Activated CD8-positive, alpha-beta T cell treated with anti-CD3 and anti-CD28 coated beads for 36 hours (primary cell): ENCODE data around the gene PRKAG2. TPM values are rescaled to one million over a fixed set of nuclear protein-coding genes. Genes with fewer than 3 reads are reported as not detected.

Experiments
- ATAC-seq: fragments of 200-7000 bp; cut with Tn5 transposase; one replicate; pipeline ENCODE4 v1.10.0; 2021; ENCODE audit warnings: mild to moderate bottlenecking, moderate library complexity
- CTCF ChIA-PET: fragments of 350-600 bp; sonication (Branson Sonifier 250); formaldehyde crosslinking; loops from one replicate; lab custom pipeline; 2021; ENCODE audit warnings: antibody characterized with exemption; lab: Charles Lee
- POLR2A ChIA-PET: fragments of 350-600 bp; sonication (Branson Sonifier 250); formaldehyde crosslinking; loops from one replicate; lab custom pipeline; 2021; ENCODE audit warnings: antibody characterized with exemption; lab: Charles Lee
- DNase-seq: peaks from one replicate; pipeline ENCODE4 v3.0.0-alpha.2; 2020
- H3K27ac Mint-ChIP-seq: one replicate; pipeline ENCODE4 v1.8.0; 2021; ENCODE audit warnings: mild to moderate bottlenecking, mixed read lengths
- H3K27me3 Mint-ChIP-seq: one replicate; pipeline ENCODE4 v1.8.0; 2021; ENCODE audit warnings: mixed read lengths
- H3K36me3 Mint-ChIP-seq: one replicate; pipeline ENCODE4 v1.8.0; 2021; ENCODE audit warnings: low read depth, mixed read lengths
- H3K4me1 Mint-ChIP-seq: one replicate; pipeline ENCODE4 v1.8.0; 2021; ENCODE audit warnings: low read depth, mixed read lengths
- H3K4me3 Mint-ChIP-seq: one replicate; pipeline ENCODE4 v1.8.0; 2021; ENCODE audit warnings: mild to moderate bottlenecking, moderate library complexity, mixed read lengths
- H3K9me3 Mint-ChIP-seq: one replicate; pipeline ENCODE4 v1.8.0; 2021; ENCODE audit warnings: mixed read lengths
- intact Hi-C: fragments of 100-400 bp; cut with micrococcal nuclease; formaldehyde crosslinking; loops from one replicate; pipeline ENCODE4 v1.10.0; 2022
- total RNA-seq, 2 experiments: library from RNA; stranded (reverse); gene quantifications; one replicate each; pipeline ENCODE4 v1.2.3, GENCODE V29; 2021
- TF ChIP-seq, protein P1 (sequence below): fragments of 200-600 bp; IDR thresholded peaks from one replicate; pipeline ENCODE4 v1.8.0; 2022; ENCODE audit warnings: antibody characterized with exemption, mild to moderate bottlenecking

PRKAG2 gene
- total RNA-seq, 2 experiments from 2014 or later: 17.0 to 19.2 TPM

DNA sequence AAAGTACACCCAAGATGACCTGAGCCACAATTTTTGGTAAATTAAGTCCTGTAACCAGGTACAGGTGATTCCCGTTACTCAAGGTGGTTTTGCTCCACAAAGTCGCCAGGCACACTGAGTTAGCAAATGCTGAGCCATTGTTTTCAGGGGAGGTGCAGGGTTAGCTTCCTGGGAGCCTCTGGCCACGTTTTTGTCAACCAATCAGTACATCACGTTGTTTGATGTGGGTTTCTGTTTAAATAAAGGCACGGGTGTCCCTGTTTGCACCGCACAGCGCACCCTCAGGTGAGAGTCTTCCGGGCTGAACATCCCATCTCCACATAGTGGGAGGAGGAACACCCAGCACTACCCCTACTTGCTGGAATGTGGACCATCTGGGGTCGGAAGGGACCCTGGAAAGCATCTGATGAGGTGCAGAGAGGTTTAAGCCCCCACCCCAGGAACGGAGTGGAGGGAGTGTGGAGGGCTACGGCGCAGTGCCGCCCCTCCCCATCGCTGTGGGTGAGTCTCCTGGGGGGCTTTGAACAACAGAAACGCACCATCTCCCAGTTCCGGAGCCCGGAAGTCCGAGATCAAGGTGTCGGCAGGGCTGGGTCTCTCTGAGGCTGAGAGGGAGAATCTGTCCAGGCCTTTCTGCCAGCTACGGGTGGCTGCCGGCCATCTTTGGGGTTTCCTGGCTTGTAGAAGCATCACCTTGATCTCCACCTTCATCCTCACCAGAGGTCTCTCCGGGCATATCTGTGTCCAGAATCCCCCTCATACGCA is 42.5 kb downstream of the PRKAG2 start:
- H3K4me1 Mint-ChIP-seq: peaks cover 29% of the 10 kb centered on the region
- H3K9me3 Mint-ChIP-seq: no peaks in the 10 kb centered on the region
- POLR2A ChIA-PET: no interaction called here
- ATAC-seq: no peak
- TF ChIP-seq, protein P1, sequence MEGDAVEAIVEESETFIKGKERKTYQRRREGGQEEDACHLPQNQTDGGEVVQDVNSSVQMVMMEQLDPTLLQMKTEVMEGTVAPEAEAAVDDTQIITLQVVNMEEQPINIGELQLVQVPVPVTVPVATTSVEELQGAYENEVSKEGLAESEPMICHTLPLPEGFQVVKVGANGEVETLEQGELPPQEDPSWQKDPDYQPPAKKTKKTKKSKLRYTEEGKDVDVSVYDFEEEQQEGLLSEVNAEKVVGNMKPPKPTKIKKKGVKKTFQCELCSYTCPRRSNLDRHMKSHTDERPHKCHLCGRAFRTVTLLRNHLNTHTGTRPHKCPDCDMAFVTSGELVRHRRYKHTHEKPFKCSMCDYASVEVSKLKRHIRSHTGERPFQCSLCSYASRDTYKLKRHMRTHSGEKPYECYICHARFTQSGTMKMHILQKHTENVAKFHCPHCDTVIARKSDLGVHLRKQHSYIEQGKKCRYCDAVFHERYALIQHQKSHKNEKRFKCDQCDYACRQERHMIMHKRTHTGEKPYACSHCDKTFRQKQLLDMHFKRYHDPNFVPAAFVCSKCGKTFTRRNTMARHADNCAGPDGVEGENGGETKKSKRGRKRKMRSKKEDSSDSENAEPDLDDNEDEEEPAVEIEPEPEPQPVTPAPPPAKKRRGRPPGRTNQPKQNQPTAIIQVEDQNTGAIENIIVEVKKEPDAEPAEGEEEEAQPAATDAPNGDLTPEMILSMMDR: no peak
- no peaks in the 10 kb centered on the region for H3K27me3 Mint-ChIP-seq
- H3K27ac Mint-ChIP-seq: no peak overlapping the region
- DNase-seq: peak; percentile 11
- CTCF ChIA-PET: no interaction called here
- H3K4me3 Mint-ChIP-seq: no peak overlapping the region
- intact Hi-C loops: no loop called here
- H3K36me3 Mint-ChIP-seq: no peaks in the 10 kb centered on the region

DNA sequence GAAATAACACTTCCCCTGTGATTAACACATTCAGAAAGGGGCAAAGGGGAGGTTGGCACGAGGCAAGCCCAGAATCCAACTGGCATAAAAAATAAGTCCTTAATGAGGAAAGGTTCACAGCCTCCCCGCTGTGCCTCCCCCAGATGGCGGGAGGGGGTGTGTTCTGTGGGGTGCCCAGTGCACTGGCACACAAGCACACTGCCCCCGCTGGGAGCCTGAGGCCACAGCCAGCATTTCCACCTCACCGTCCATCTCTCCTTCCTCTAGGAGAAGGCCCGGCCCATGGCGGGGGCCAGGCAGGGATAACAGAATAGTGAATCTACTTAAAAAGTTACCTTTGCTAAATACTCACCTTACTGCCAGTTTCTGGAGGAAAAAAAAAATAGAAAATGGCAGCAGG is 43.2 kb downstream of the PRKAG2 start:
- H3K4me3 Mint-ChIP-seq: no peak overlapping the region

DNA sequence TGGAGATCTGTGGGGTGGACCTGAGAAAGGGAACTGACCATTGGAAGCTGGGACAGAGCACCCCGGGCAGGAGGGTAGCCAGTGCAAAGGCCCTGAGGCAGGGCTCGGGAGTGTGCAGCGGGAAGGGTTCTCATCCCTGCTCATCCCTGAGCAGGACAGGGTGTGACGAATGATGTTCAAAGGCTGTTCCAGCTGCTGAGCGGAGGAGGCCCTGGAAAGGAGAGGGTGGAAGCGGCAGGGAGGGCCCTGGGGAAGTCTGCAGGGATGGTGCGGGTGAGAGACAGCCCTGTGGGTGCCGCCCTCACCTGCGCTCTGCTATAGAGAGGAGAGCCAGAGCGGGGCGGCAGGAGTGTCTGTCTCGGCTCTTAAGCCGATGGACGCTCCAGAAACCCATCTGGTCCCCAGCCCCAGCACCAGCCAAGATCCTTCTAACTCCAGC is 43.7 kb downstream of the PRKAG2 start:
- POLR2A ChIA-PET: no interaction called here
- CTCF ChIA-PET: no interaction called here
- no peak for ATAC-seq
- TF ChIP-seq, protein P1: no peak
- Mint-ChIP-seq H3K36me3 (no peaks in the 10 kb centered on the region), H3K4me3 (no peak overlapping the region), H3K4me1 (peaks cover 29% of the 10 kb centered on the region), H3K9me3 (no peaks in the 10 kb centered on the region), H3K27me3 (no peaks in the 10 kb centered on the region), H3K27ac (no peak overlapping the region)
- DNase-seq: no peak
- intact Hi-C loops: no loop called here

More for the DNA sequence above, 43.2 kb downstream of the PRKAG2 start:
- POLR2A ChIA-PET: no interaction called here
- TF ChIP-seq, protein P1: no peak
- H3K4me1 Mint-ChIP-seq: peaks cover 29% of the 10 kb centered on the region
- DNase-seq (no peak), ATAC-seq (no peak)
- no peaks in the 10 kb centered on the region for H3K9me3 Mint-ChIP-seq
- CTCF ChIA-PET: no interaction called here
- H3K36me3 Mint-ChIP-seq: no peaks in the 10 kb centered on the region
- H3K27me3 Mint-ChIP-seq: no peaks in the 10 kb centered on the region
- no peak overlapping the region for H3K27ac Mint-ChIP-seq
- intact Hi-C loops: no loop called here

DNA sequence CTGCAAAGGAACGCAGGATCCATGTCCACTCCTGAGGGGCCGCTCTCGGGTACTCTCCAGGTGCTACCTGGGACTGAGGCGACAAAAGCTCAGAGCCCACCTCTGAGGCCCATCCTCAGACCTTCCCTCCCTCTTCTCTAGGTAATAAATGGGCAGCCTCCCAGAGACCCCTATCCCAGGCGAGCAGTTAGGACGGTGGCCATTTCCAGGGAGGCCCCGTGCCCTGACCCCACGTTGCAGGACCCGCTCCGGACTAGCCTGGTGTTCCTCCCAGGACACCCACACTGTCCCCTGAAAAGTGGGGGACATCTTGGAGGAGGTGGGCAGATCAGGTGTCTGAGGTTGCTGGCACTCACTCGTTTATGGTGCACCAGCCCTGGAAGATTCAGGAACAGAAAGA is 44.3 kb downstream of the PRKAG2 start:
- H3K4me1 Mint-ChIP-seq: peaks cover 25% of the 10 kb centered on the region
- H3K36me3 Mint-ChIP-seq: no peaks in the 10 kb centered on the region
- no peak overlapping the region for H3K4me3 Mint-ChIP-seq
- ChIA-PET CTCF (no interaction called here), POLR2A (no interaction called here)
- ATAC-seq (no peak), DNase-seq (no peak)
- no peak overlapping the region for H3K27ac Mint-ChIP-seq
- intact Hi-C loops: no loop called here
- no peaks in the 10 kb centered on the region for H3K9me3 Mint-ChIP-seq
- no peaks in the 10 kb centered on the region for H3K27me3 Mint-ChIP-seq
- TF ChIP-seq, protein P1: no peak

DNA sequence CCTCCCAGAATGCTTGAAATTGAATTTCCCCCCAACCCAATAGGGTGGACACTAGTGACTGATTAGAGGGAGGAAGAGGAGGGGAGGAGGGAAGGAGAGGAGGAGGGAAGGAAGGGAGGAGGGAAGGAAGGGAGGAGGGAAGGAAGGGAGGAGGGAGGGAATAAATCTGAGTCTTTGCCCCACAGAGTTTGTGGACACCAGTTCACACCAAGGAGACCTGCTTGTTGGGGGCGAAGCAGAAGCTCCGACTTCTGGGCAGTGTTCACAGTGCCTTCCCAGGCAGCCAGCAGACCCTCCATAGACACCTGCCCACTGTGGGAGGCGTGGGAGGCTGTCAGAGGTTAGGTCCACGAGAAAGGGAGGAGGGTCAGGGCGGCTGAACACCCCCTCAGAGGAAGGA is 44.8 kb downstream of the PRKAG2 start:
- intact Hi-C loops: no loop called here
- POLR2A ChIA-PET: no interaction called here
- H3K27me3 Mint-ChIP-seq: no peaks in the 10 kb centered on the region
- ATAC-seq (no peak), DNase-seq (no peak)
- no peaks in the 10 kb centered on the region for H3K36me3 Mint-ChIP-seq
- TF ChIP-seq, protein P1: no peak
- H3K4me1 Mint-ChIP-seq: peaks cover 25% of the 10 kb centered on the region
- no peak overlapping the region for H3K4me3 Mint-ChIP-seq
- no peaks in the 10 kb centered on the region for H3K9me3 Mint-ChIP-seq
- no peak overlapping the region for H3K27ac Mint-ChIP-seq
- CTCF ChIA-PET: no interaction called here
